SK-N-SH treated with all-trans-retinoic acid at 6 μM for 48 hours (cell line): ENCODE measurements around the gene ERN1.

ENCODE experiments used
- ATAC-seq: fragments of 200-7000 bp; cut with Tn5 transposase; 3 replicates; pipeline ENCODE4 v1.9.1; 2020; ENCODE audit warnings: mild to moderate bottlenecking, moderate library complexity
- ARNTL ChIP-seq: fragments of 450-650 bp; formaldehyde crosslinking; IDR thresholded peaks from 2 replicates; pipeline ENCODE4 v1.5.0; 2020; ENCODE audit warnings: low read depth, mild to moderate bottlenecking, moderate library complexity, borderline replicate concordance
- BACH2 ChIP-seq: fragments of 250-450 bp; sonication (Bioruptor Pico); IDR thresholded peaks from 2 replicates; pipeline ENCODE4 v1.9.0; 2021; ENCODE audit warnings: mild to moderate bottlenecking, borderline replicate concordance
- CREB5 ChIP-seq: fragments of 250-450 bp; sonication (Bioruptor Pico); IDR thresholded peaks from 2 replicates; pipeline ENCODE4 v1.5.1; 2020; ENCODE audit warnings: low read depth, mild to moderate bottlenecking, moderate library complexity
- CSDC2 ChIP-seq: fragments of 250-450 bp; sonication (Bioruptor Pico); IDR thresholded peaks from 2 replicates; pipeline ENCODE4 v1.5.0; 2020; ENCODE audit warnings: mild to moderate bottlenecking, moderate library complexity
- CSRNP3 ChIP-seq: fragments of 250-450 bp; sonication (Bioruptor Pico); IDR thresholded peaks from 2 replicates; pipeline ENCODE4 v1.5.1; 2021; ENCODE audit warnings: mild to moderate bottlenecking, moderate library complexity
- ESRRG ChIP-seq: fragments of 250-450 bp; sonication (Bioruptor Pico); IDR thresholded peaks from 2 replicates; pipeline ENCODE4 v1.6.1; 2021; ENCODE audit warnings: mild to moderate bottlenecking
- GLIS3 ChIP-seq: fragments of 250-450 bp; sonication (Bioruptor Pico); IDR thresholded peaks from 2 replicates; pipeline ENCODE4 v1.5.0; 2020; ENCODE audit warnings: mild to moderate bottlenecking, moderate library complexity
- POU6F1 ChIP-seq: fragments of 250-450 bp; sonication (Bioruptor Pico); IDR thresholded peaks from 2 replicates; pipeline ENCODE4 v1.8.0; 2021; ENCODE audit warnings: low read depth, mild to moderate bottlenecking, moderate library complexity, borderline replicate concordance
- RARB ChIP-seq: fragments of 250-450 bp; sonication (Bioruptor Pico); IDR thresholded peaks from 2 replicates; pipeline ENCODE4 v1.8.0; 2021; ENCODE audit warnings: mild to moderate bottlenecking, moderate library complexity
- SNAI2 ChIP-seq: fragments of 250-450 bp; sonication (Bioruptor Pico); IDR thresholded peaks from 2 replicates; pipeline ENCODE4 v1.5.0; 2020; ENCODE audit warnings: mild to moderate bottlenecking, moderate library complexity
- TSHZ2 ChIP-seq: fragments of 250-450 bp; sonication (Bioruptor Pico); IDR thresholded peaks from 2 replicates; pipeline ENCODE4 v1.5.0; 2020; ENCODE audit warnings: mild to moderate bottlenecking, moderate library complexity
- ZC3H10 ChIP-seq: fragments of 250-450 bp; sonication (Bioruptor Pico); IDR thresholded peaks from 2 replicates; pipeline ENCODE4 v1.5.1; 2021; ENCODE audit warnings: mild to moderate bottlenecking, moderate library complexity
- ZFP3 ChIP-seq: fragments of 250-450 bp; sonication (Bioruptor Pico); IDR thresholded peaks from 2 replicates; pipeline ENCODE4 v1.5.0; 2020; ENCODE audit warnings: mild to moderate bottlenecking, moderate library complexity
- ZFP30 ChIP-seq: fragments of 450-650 bp; formaldehyde crosslinking; IDR thresholded peaks from 2 replicates; pipeline ENCODE4 v1.5.0; 2022; ENCODE audit warnings: mild to moderate bottlenecking, moderate library complexity
- ZNF8 ChIP-seq: fragments of 450-650 bp; formaldehyde crosslinking; IDR thresholded peaks from 2 replicates; pipeline ENCODE4 v1.5.0; 2020; ENCODE audit warnings: mild to moderate bottlenecking, moderate library complexity

The ERN1 gene

GRCh38 chr17:64106918-64107317 is 23.0 kb downstream of the ERN1 start:
- ATAC-seq, result no peak

GRCh38 chr17:64103391-64104364 is 26.3 kb downstream of the ERN1 start:
- ATAC-seq, result peak; percentile 60; the same call in 2 of the 3 replicates
- no peak for TF ChIP-seq GLIS3
- no peak for TF ChIP-seq ZNF8 (CRISPR knock-in tag)
- TF ChIP-seq ZC3H10, result no peak
- no peak for TF ChIP-seq CREB5 (CRISPR knock-in tag)
- TF ChIP-seq CSDC2 (CRISPR knock-in tag), result no peak
- no peak for TF ChIP-seq POU6F1 (CRISPR knock-in tag)

More at GRCh38 chr17:64106918-64107317, 23.0 kb downstream of the ERN1 start:
- TF ChIP-seq TSHZ2 (CRISPR knock-in tag) (no peak), CREB5 (CRISPR knock-in tag) (no peak), BACH2 (CRISPR knock-in tag) (no peak), CSRNP3 (CRISPR knock-in tag) (no peak), POU6F1 (CRISPR knock-in tag) (no peak)

GRCh38 chr17:64102627-64103390 is 27.1 kb downstream of the ERN1 start:
- no peak for ATAC-seq
- TF ChIP-seq SNAI2 (CRISPR knock-in tag) (no peak), BACH2 (CRISPR knock-in tag) (no peak), ESRRG (no peak), CREB5 (CRISPR knock-in tag) (no peak), ZFP3 (CRISPR knock-in tag) (no peak), ZFP30 (CRISPR knock-in tag) (no peak), ZC3H10 (no peak), ZNF8 (CRISPR knock-in tag) (no peak), ARNTL (CRISPR knock-in tag) (no peak), RARB (CRISPR knock-in tag) (no peak), CSDC2 (CRISPR knock-in tag) (no peak)
- TF ChIP-seq, all 23 proteins: peak for 0
